Osteocyte (in vitro differentiated cells): ENCODE data around the gene HS2ST1. TPM values are rescaled to one million over a fixed set of nuclear protein-coding genes. Genes with fewer than 3 reads are reported as not detected.
"Not testable (repeated sequence)": the region's sequence is repeated elsewhere in the genome, so short reads cannot be mapped to it uniquely, and the experiment has no call there.

ENCODE experiments used
- DNase-seq: peaks from one replicate; pipeline ENCODE4 v3.0.0; 2021; ENCODE audit warnings: mixed read lengths; ENCODE audit not compliant: unreplicated experiment; ENCODE audit errors: extremely low spot score
- H3K27ac Mint-ChIP-seq: one replicate; pipeline ENCODE4 v1.8.0; 2021; ENCODE audit warnings: mild to moderate bottlenecking, mixed read lengths; ENCODE audit not compliant: unreplicated experiment
- H3K27me3 Mint-ChIP-seq: one replicate; pipeline ENCODE4 v1.8.0; 2021; ENCODE audit warnings: mixed read lengths; ENCODE audit not compliant: unreplicated experiment
- H3K36me3 Mint-ChIP-seq: one replicate; pipeline ENCODE4 v1.8.0; 2021; ENCODE audit warnings: mixed read lengths; ENCODE audit not compliant: unreplicated experiment
- H3K4me1 Mint-ChIP-seq: one replicate; pipeline ENCODE4 v1.8.0; 2021; ENCODE audit warnings: mixed read lengths; ENCODE audit not compliant: unreplicated experiment
- H3K4me3 Mint-ChIP-seq: one replicate; pipeline ENCODE4 v1.8.0; 2021; ENCODE audit warnings: mild to moderate bottlenecking, moderate library complexity, mixed read lengths; ENCODE audit not compliant: unreplicated experiment
- H3K9me3 Mint-ChIP-seq: one replicate; pipeline ENCODE4 v1.8.0; 2021; ENCODE audit warnings: mixed read lengths; ENCODE audit not compliant: unreplicated experiment
- total RNA-seq: library from RNA; stranded (reverse); gene quantifications from 2 replicates; pipeline ENCODE4 v1.2.1, GENCODE V29; 2021
- TF ChIP-seq, protein P1 (sequence below): fragments of 200-600 bp; sonication (generic); IDR thresholded peaks from 2 replicates; pipeline ENCODE4 v1.5.0; 2021; ENCODE audit warnings: antibody characterized with exemption, mild to moderate bottlenecking, moderate library complexity

HS2ST1 gene
- total RNA-seq, 1 donor from 2014 or later, result 26.8 TPM

- Mint-ChIP-seq H3K27ac (no peak overlapping the region), H3K9me3 (no peaks in the 10 kb centered on the region), H3K4me3 (no peak overlapping the region), H3K27me3 (no peaks in the 10 kb centered on the region), H3K36me3 (no peaks in the 10 kb centered on the region), H3K4me1 (peaks cover 2% of the 10 kb centered on the region)
- no peak for DNase-seq
- TF ChIP-seq, protein P1, sequence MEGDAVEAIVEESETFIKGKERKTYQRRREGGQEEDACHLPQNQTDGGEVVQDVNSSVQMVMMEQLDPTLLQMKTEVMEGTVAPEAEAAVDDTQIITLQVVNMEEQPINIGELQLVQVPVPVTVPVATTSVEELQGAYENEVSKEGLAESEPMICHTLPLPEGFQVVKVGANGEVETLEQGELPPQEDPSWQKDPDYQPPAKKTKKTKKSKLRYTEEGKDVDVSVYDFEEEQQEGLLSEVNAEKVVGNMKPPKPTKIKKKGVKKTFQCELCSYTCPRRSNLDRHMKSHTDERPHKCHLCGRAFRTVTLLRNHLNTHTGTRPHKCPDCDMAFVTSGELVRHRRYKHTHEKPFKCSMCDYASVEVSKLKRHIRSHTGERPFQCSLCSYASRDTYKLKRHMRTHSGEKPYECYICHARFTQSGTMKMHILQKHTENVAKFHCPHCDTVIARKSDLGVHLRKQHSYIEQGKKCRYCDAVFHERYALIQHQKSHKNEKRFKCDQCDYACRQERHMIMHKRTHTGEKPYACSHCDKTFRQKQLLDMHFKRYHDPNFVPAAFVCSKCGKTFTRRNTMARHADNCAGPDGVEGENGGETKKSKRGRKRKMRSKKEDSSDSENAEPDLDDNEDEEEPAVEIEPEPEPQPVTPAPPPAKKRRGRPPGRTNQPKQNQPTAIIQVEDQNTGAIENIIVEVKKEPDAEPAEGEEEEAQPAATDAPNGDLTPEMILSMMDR, result no peak
Measured at GRCh38 chr1:87023326-87023725, 108.9 kb downstream of the HS2ST1 start.

- Mint-ChIP-seq H3K4me1 (peaks cover 2% of the 10 kb centered on the region), H3K27me3 (no peaks in the 10 kb centered on the region), H3K36me3 (no peaks in the 10 kb centered on the region), H3K9me3 (peaks cover 7% of the 10 kb centered on the region), H3K4me3 (no peak overlapping the region), H3K27ac (no peak overlapping the region)
- no peak for DNase-seq
- TF ChIP-seq, protein P1, result peak; percentile 57
Measured at GRCh38 chr1:87024936-87025540, 110.6 kb downstream of the HS2ST1 start.

- not testable (repeated sequence) for H3K4me1 Mint-ChIP-seq, H3K4me3 Mint-ChIP-seq, DNase-seq, H3K27me3 Mint-ChIP-seq, H3K27ac Mint-ChIP-seq, H3K9me3 Mint-ChIP-seq, H3K36me3 Mint-ChIP-seq
Measured at GRCh38 chr1:87027561-87027960, 113.1 kb downstream of the HS2ST1 start.

- no peaks in the 10 kb centered on the region for H3K36me3 Mint-ChIP-seq
Measured at GRCh38 chr1:87028576-87028975, 114.1 kb downstream of the HS2ST1 start.

GRCh38 chr1:87030740-87031690 lies 116.6 kb downstream of the HS2ST1 start:
- Mint-ChIP-seq H3K36me3 (no peaks in the 10 kb centered on the region), H3K4me1 (peaks cover 2% of the 10 kb centered on the region), H3K27ac (no peak overlapping the region), H3K9me3 (peaks cover 7% of the 10 kb centered on the region), H3K27me3 (no peaks in the 10 kb centered on the region), H3K4me3 (no peak overlapping the region)
- TF ChIP-seq, protein P1, result no peak
- no peak for DNase-seq

More at GRCh38 chr1:87028576-87028975, 114.1 kb downstream of the HS2ST1 start:
- H3K27me3 Mint-ChIP-seq, result no peaks in the 10 kb centered on the region
- no peak for DNase-seq
- TF ChIP-seq, protein P1, result no peak
- no peak overlapping the region for H3K4me3 Mint-ChIP-seq
- peaks cover 2% of the 10 kb centered on the region for H3K4me1 Mint-ChIP-seq
- peaks cover 7% of the 10 kb centered on the region for H3K9me3 Mint-ChIP-seq
- no peak overlapping the region for H3K27ac Mint-ChIP-seq
